Endothelial cell (in vitro differentiated cells): ENCODE data around the gene DTD1. TPM values are rescaled to one million over a fixed set of nuclear protein-coding genes. Genes with fewer than 3 reads are reported as not detected.

ENCODE experiments used
- DNase-seq: peaks from one replicate; pipeline ENCODE4 v3.0.0; 2021; ENCODE audit warnings: low spot score
- H3K27ac Mint-ChIP-seq: one replicate; pipeline ENCODE4 v1.8.0; 2021; ENCODE audit warnings: mixed read lengths, inconsistent platforms; ENCODE audit not compliant: unreplicated experiment
- H3K27me3 Mint-ChIP-seq: one replicate; pipeline ENCODE4 v1.8.0; 2021; ENCODE audit warnings: mild to moderate bottlenecking, moderate library complexity, mixed read lengths, inconsistent platforms; ENCODE audit not compliant: unreplicated experiment
- H3K36me3 Mint-ChIP-seq: one replicate; pipeline ENCODE4 v1.8.0; 2021; ENCODE audit warnings: mild to moderate bottlenecking, low read depth, mixed read lengths, inconsistent platforms; ENCODE audit not compliant: unreplicated experiment
- H3K4me1 Mint-ChIP-seq: one replicate; pipeline ENCODE4 v1.8.0; 2021; ENCODE audit warnings: mild to moderate bottlenecking, mixed read lengths, inconsistent platforms; ENCODE audit not compliant: unreplicated experiment
- H3K4me3 Mint-ChIP-seq: one replicate; pipeline ENCODE4 v1.8.0; 2021; ENCODE audit warnings: mild to moderate bottlenecking, mixed read lengths, inconsistent platforms; ENCODE audit not compliant: unreplicated experiment
- H3K9me3 Mint-ChIP-seq: one replicate; pipeline ENCODE4 v1.8.0; 2021; ENCODE audit warnings: mixed read lengths, inconsistent platforms; ENCODE audit not compliant: unreplicated experiment
- CTCF ChIP-seq: fragments of 200-600 bp; sonication (generic); IDR thresholded peaks from one replicate; pipeline ENCODE4 v1.5.0; 2021; ENCODE audit warnings: antibody characterized with exemption; ENCODE audit not compliant: unreplicated experiment
- total RNA-seq: library from RNA; stranded (reverse); fragmentation: NEBNext Ultra II Directional; extraction: Animal tissue kit (Norgen Biotek cat#: 25700); gene quantifications from one replicate; pipeline ENCODE4 v1.2.1, GENCODE V29; 2021; ENCODE audit not compliant: unreplicated experiment

DTD1 gene
- total RNA-seq, 1 donor from 2014 or later, result 31.0 TPM

- H3K4me1 Mint-ChIP-seq, result no peaks in the 10 kb centered on the region
- no peak for TF ChIP-seq CTCF
- H3K27me3 Mint-ChIP-seq, result no peaks in the 10 kb centered on the region
- no peak for DNase-seq
- no peak overlapping the region for H3K27ac Mint-ChIP-seq
- no peaks in the 10 kb centered on the region for H3K9me3 Mint-ChIP-seq
- no peaks in the 10 kb centered on the region for H3K36me3 Mint-ChIP-seq
- H3K4me3 Mint-ChIP-seq, result no peak overlapping the region
Observed at GRCh38 chr20:18718129-18718528, 130.3 kb downstream of the DTD1 start.

- H3K27me3 Mint-ChIP-seq, result no peaks in the 10 kb centered on the region
- H3K9me3 Mint-ChIP-seq, result no peaks in the 10 kb centered on the region
- H3K27ac Mint-ChIP-seq, result no peak overlapping the region
- H3K4me3 Mint-ChIP-seq, result no peak overlapping the region
- no peak for TF ChIP-seq CTCF
- DNase-seq, result no peak
- H3K4me1 Mint-ChIP-seq, result no peaks in the 10 kb centered on the region
- no peaks in the 10 kb centered on the region for H3K36me3 Mint-ChIP-seq
Observed at GRCh38 chr20:18719426-18719825, 131.6 kb downstream of the DTD1 start.

- Mint-ChIP-seq H3K27ac (no peak overlapping the region), H3K36me3 (no peaks in the 10 kb centered on the region), H3K9me3 (no peaks in the 10 kb centered on the region), H3K4me3 (no peak overlapping the region), H3K27me3 (no peaks in the 10 kb centered on the region), H3K4me1 (peaks cover 2% of the 10 kb centered on the region)
- TF ChIP-seq CTCF, result no peak
- DNase-seq, result no peak
Observed at GRCh38 chr20:18721551-18722115, 133.8 kb downstream of the DTD1 start.

GRCh38 chr20:18722371-18722770 is 134.5 kb downstream of the DTD1 start:
- no peak for DNase-seq

More at GRCh38 chr20:18722371-18722770, 134.5 kb downstream of the DTD1 start:
- Mint-ChIP-seq H3K4me1 (peaks cover 9% of the 10 kb centered on the region), H3K4me3 (no peak overlapping the region), H3K27me3 (no peaks in the 10 kb centered on the region), H3K27ac (no peak overlapping the region), H3K36me3 (no peaks in the 10 kb centered on the region), H3K9me3 (no peaks in the 10 kb centered on the region)
- TF ChIP-seq CTCF, result no peak
